Thoracic aorta (tissue), 2 donors: ENCODE results near the gene COG5. TPM values are rescaled to one million over a fixed set of nuclear protein-coding genes. Genes with fewer than 3 reads are reported as not detected.
A peak's percentile ranks its signal among the peaks of the same experiment; 100 is the strongest.

Source experiments
- ATAC-seq: fragments of 150-250 bp; one replicate; pipeline ENCODE4 v1.8.0; 2017; ENCODE audit warnings: low read depth; ENCODE audit not compliant: insufficient number of reproducible peaks, low FRiP score
- DNase-seq: peaks from one replicate; pipeline ENCODE4 v3.0.0-alpha.2; 2020; ENCODE audit warnings: low spot score
- H3K27ac ChIP-seq, 2 donors: fragments of 200-600 bp; sonication (generic); 1 replicate in 1 of 2; 2 replicates in 1 of 2; pipeline ENCODE4 v1.5.1; 2016; ENCODE audit warnings: mild to moderate bottlenecking in 2 of 2, moderate library complexity in 2 of 2
- H3K27me3 ChIP-seq: fragments of 200-600 bp; sonication (generic); replicated peaks from 2 replicates; pipeline ENCODE4 v1.6.0; 2016; ENCODE audit warnings: mild to moderate bottlenecking; ENCODE audit not compliant: insufficient read depth
- H3K36me3 ChIP-seq: fragments of 200-600 bp; sonication (generic); one replicate; pipeline ENCODE4 v1.5.1; 2016
- H3K4me1 ChIP-seq, 2 donors: fragments of 200-600 bp; sonication (generic); 1 replicate in 1 of 2; 2 replicates in 1 of 2; pipeline versions ENCODE4 v1.5.1 to v1.6.0; 2016; ENCODE audit warnings: low read depth in 2 of 2, mild to moderate bottlenecking in 1 of 2; ENCODE audit not compliant: control insufficient read depth in 1 of 2
- H3K4me3 ChIP-seq: fragments of 200-600 bp; sonication (generic); 2 replicates; pipeline ENCODE4 v1.5.1; 2016; ENCODE audit warnings: mild to moderate bottlenecking
- H3K9me3 ChIP-seq: fragments of 200-600 bp; sonication (generic); 2 replicates; pipeline ENCODE4 v1.5.1; 2016
- total RNA-seq, 2 donors: library from RNA; depleted of rRNA; stranded (reverse); fragments of >200 nt; gene quantifications; one replicate each; pipeline versions ENCODE4 v1.1.0 to v1.2.3, GENCODE V29; 2016
- TF ChIP-seq, protein P1 (sequence below): fragments of 200-600 bp; sonication (generic); IDR thresholded peaks from one replicate; pipeline ENCODE4 v1.5.1; 2019; ENCODE audit warnings: antibody characterized with exemption

The COG5 gene
- total RNA-seq, 2 donors from 2014 or later: 52.5 to 72.4 TPM

- DNase-seq (no peak), ATAC-seq (no peak)
- Histone ChIP-seq H3K27ac (peak overlapping the region; percentile 61 to 73), H3K4me3 (no peak overlapping the region), H3K27me3 (no peaks in the 10 kb centered on the region), H3K36me3 (peaks cover 19% of the 10 kb centered on the region), H3K9me3 (no peaks in the 10 kb centered on the region), H3K4me1 (peaks cover 55 to 65% of the 10 kb centered on the region in 2 donors)
- TF ChIP-seq, protein P1, sequence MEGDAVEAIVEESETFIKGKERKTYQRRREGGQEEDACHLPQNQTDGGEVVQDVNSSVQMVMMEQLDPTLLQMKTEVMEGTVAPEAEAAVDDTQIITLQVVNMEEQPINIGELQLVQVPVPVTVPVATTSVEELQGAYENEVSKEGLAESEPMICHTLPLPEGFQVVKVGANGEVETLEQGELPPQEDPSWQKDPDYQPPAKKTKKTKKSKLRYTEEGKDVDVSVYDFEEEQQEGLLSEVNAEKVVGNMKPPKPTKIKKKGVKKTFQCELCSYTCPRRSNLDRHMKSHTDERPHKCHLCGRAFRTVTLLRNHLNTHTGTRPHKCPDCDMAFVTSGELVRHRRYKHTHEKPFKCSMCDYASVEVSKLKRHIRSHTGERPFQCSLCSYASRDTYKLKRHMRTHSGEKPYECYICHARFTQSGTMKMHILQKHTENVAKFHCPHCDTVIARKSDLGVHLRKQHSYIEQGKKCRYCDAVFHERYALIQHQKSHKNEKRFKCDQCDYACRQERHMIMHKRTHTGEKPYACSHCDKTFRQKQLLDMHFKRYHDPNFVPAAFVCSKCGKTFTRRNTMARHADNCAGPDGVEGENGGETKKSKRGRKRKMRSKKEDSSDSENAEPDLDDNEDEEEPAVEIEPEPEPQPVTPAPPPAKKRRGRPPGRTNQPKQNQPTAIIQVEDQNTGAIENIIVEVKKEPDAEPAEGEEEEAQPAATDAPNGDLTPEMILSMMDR: no peak
Observed at GRCh38 chr7:107588529-107589130, 24.9 kb upstream of the COG5 start.

- DNase-seq (no peak), ATAC-seq (no peak)
- peaks cover 19% of the 10 kb centered on the region for H3K36me3 ChIP-seq
- H3K9me3 ChIP-seq: no peaks in the 10 kb centered on the region
- peaks cover 44 to 55% of the 10 kb centered on the region in 2 donors for H3K4me1 ChIP-seq
- no peaks in the 10 kb centered on the region for H3K27me3 ChIP-seq
- H3K4me3 ChIP-seq: no peak overlapping the region
- peak overlapping the region; percentile 24 to 32 for H3K27ac ChIP-seq
- TF ChIP-seq, protein P1: no peak
Observed at GRCh38 chr7:107584716-107585115, 21.0 kb upstream of the COG5 start.

DNA sequence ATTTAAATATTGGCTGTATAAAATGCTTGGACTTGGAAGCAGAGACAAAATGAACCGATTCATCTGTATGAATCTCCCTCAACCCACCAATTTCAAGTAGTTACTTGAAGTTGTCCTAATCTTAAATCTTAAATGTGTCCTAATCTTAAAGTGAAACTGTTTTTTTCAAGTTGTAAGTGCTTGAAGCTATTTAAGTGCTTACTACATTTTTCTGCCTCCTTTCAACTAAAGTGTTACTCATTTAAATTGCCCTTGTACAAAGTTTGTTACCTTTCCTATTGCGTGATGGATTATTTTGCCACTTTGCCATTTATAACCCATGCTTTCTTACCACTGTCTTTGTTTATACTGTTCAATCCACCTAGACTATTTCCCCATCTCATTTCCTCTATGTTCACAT is 19.2 kb upstream of the COG5 start:
- Histone ChIP-seq H3K9me3 (no peaks in the 10 kb centered on the region), H3K36me3 (peaks cover 19% of the 10 kb centered on the region), H3K27me3 (no peaks in the 10 kb centered on the region), H3K4me1 (peaks cover 43 to 49% of the 10 kb centered on the region in 2 donors), H3K4me3 (peak overlapping the region; percentile 88), H3K27ac (peak overlapping the region in 1 of 2 donors; percentile 23)
- DNase-seq (no peak), ATAC-seq (no peak)
- TF ChIP-seq, protein P1: no peak

DNA sequence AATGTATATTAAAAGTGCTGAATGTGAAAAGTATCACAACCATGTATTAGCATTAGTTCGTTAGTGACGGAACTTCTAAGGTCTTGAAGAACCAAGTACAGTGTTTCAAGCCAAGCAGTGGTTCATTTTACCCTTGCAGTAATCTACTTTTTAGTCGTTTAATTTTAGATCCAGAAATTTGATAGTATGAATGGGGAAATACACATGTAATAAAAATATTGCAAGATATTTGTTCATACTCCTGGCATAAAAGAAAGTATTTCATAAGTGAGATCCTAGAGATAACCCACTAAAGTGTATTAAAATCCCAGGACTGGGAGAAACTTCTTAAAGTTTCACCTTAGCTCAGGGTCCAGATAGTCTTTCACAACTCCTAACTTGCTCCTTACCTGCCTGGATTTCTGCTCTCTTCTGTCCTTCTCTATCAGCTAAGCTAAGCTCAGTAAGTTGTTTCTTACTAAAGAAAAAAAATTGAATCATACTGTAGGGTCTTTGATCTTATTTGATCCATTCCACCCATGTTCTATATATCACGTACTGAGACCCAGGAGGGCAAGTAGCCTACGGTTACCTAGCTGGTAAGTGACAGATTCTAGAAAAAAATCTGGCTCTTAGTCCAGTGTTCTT is 17.8 kb upstream of the COG5 start:
- peak overlapping the region; percentile 90 to 94 for H3K27ac ChIP-seq
- H3K4me3 ChIP-seq: peak overlapping the region; percentile 88
- no peak for ATAC-seq
- no peaks in the 10 kb centered on the region for H3K9me3 ChIP-seq
- H3K36me3 ChIP-seq: peaks cover 19% of the 10 kb centered on the region
- H3K27me3 ChIP-seq: no peaks in the 10 kb centered on the region
- TF ChIP-seq, protein P1: no peak
- DNase-seq: no peak
- peaks cover 35 to 39% of the 10 kb centered on the region in 2 donors for H3K4me1 ChIP-seq

DNA sequence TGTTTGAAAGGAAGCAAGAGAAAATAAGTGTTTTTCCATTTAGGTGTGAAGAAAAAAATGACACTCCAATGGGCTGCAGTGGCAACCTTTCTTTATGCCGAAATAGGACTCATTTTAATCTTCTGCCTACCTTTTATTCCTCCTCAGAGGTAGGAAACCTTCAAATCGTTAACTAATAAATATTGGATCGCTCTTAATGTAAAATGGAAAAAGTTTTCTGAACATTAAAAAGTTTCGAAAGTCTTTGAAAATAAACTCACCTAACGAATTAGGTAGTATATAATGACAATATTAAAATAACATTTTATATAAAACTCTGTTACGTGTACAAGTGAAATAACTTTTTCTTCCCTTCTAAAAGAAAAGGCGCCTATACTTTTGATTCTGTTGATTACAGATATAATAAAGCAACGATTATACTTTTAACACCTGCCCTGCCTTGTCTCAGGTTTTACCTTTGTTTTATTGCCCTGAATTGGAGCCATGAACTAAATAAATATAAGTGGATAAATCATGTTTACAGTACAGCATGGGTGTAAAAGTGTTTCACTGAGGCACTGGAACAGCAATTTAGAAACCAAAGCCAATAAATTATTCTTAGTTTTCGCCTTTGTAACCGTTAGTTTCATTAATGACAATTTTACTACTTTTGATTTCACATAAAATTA is 17.1 kb upstream of the COG5 start:
- ATAC-seq: no peak
- TF ChIP-seq, protein P1: no peak

More for the DNA sequence above, 17.1 kb upstream of the COG5 start:
- Histone ChIP-seq H3K4me3 (peak overlapping the region; percentile 88), H3K27me3 (no peaks in the 10 kb centered on the region), H3K4me1 (peaks cover 29 to 35% of the 10 kb centered on the region in 2 donors), H3K36me3 (peaks cover 14% of the 10 kb centered on the region), H3K9me3 (no peaks in the 10 kb centered on the region), H3K27ac (peak overlapping the region; percentile 90 to 94)
- DNase-seq: no peak
